ENCODE data around the gene IP6K1. TPM values are rescaled to one million over a fixed set of nuclear protein-coding genes. Genes with fewer than 3 reads are reported as not detected.
A peak's percentile ranks its signal among the peaks of the same experiment; 100 is the strongest.
"Not testable (repeated sequence)": the region's sequence is repeated elsewhere in the genome, so short reads cannot be mapped to it uniquely, and the experiment has no call there.

IP6K1 gene
- total RNA-seq, result 14.8 TPM
- long read RNA-seq, full-length matches to known transcripts, result 7 of 33 reads
- long read RNA-seq, partial matches to known transcripts, result 6 of 33 reads
- long read RNA-seq, other reads (novel, unspliced or antisense), result 20 of 33 reads

DNA sequence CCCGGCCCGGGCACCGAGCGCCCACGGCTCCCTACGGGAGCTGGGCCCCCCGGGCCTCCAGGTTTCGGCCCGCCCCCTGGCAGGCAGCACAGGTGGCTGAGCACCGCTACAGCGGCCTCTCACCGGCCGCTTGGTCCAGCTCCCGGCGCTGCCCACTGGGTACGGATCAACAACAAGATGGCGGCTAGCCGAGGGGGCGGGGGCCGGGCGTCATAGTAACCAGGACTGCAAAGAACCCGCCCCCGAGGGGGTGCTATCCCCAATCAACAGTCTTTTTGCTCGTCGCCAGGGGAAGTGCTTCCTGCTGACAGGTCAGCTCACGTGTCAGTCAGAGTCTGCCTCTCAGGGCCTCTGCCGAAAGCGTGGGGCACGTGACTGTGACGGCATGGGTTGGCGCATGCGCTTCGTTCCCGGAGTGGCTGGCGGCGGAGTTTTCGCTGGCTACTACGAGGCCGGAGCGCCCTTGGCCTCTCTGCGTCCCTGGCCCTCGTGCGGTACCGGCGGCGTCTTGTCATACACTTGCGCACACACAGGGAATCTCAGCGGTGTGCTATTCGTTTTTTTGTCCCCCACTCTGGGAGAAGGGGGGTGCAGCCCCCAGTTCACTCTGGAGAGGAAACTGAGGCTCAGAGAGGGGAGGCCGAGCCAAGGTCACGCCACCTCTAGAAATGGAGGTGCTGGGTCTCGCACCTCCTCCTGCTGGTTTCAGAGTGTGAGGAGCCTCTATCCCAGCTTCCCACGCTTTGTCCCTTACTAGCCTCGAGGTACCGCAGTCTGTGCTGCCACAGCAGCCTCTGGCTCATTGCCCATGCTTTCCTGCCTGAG, at the start of gene IP6K1:
TSS of gene IP6K1 (minus strand) at position 186 of the 825 bp plus-strand sequence. CDS start 38,502 bp downstream, outside the sequence.
- intact Hi-C loops (cut with DNase I), result no loop called here

DNA sequence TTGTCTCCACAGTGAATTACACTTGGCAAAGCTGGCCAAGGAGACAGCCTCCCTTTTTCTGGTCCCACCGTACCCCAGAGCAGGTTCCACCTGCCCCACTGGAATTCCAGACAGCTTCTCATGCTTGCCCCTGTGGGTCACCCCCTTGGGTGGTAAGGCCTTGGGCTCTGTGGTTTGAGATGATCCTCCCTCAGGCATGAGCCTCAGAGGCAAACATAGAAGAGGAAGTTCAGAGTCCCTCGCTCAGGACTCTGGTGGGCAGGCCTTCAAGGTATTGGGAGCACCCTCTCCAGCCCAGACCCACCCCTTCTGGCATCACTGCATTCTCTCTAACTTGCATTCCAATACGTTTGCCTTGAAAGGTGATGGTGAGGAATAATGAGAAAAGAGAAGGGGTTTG, 45.0 kb upstream of the IP6K1 start:
- intact Hi-C loops (cut with DNase I), result no loop called here
- ATAC-seq (ENCODE audit: poor library complexity), result no peak
- DNase-seq, result no peak

More for the DNA sequence above, at the start of gene IP6K1:
- ATAC-seq (ENCODE audit: poor library complexity), result peak; percentile 99
- peak; percentile 100 for DNase-seq

DNA sequence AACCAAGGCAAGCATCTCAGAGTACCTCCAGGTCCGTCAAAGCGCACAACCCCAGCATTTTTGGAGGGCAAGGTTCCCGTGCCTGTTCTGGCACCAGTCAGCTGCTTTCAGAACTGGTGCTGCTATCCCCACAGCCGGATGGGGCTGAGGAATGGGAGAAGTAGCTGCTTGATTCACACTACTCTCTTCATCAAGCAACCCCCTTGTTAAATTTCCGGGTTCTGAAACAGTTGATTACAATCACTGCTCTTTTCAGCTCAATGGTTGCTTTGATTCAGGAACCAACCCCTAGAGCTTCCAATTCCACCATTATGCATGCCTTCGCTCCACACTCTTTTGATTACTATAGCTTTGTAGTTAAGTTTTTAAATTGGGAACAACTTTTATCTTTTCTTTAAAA, 39.7 kb upstream of the IP6K1 start:
- intact Hi-C loops (cut with DNase I), result no loop called here
- ATAC-seq (ENCODE audit: poor library complexity) (no peak), DNase-seq (no peak)

DNA sequence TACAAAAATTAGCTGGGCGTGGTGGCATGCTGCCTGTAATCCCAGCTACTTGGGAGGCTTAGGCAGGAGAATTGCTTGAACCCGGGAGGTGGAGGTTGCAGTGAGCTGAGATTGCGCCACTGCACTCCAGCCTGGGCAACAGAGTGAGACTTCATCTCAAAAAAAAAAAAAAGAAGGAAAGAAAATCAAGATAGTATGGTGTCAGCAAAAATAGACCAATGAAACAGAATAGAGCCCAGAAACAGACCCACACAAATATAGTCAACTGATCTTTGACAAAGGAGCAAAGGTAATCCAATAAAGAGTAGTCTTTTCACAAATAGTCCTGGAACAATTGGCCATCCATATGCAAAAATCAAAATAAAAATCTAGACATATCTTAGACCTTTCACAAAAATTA, 36.8 kb upstream of the IP6K1 start:
- intact Hi-C loops (cut with DNase I); ATAC-seq (ENCODE audit: poor library complexity); DNase-seq: not testable (repeated sequence)

DNA sequence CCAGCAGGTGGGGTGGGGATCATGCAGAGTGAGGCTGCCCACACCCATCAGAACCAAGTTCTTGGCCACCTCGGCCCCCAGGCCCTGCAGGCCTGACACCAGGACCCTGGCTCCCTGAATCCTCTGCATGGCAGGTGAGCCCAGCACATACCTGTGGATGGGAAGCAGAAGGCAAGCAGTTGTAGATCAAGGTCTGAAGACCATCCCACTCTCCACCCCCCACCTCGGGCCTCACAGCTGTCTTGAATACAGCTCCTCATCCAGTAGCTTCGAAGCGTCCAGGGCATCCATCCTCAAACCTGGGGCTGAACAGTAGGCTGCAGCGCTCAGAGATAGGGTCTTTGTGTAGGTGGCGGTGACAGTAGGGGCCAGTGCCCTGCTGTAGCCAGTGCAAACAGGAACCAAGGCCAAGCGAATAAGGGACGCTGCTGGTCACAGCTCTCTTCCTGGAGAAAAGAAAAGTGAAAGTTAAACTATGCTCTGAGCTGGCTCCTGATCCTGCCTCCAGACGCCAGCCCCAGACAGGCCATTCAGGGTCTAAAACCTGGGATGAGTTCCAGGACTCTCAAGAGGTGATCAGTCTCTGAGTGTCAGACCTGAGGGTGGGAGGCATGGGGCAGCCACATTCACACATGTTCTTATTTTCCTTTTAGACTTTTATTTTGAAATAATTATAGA, 27.3 kb upstream of the IP6K1 start, which contains the start of gene UBA7:
TSS of gene UBA7 (minus strand) at position 457 of the 678 bp plus-strand sequence. CDS start at position 291, 166 bp downstream.
- peak; percentile 96 for ATAC-seq (ENCODE audit: poor library complexity)
- peak; percentile 71 for DNase-seq
- intact Hi-C loops (cut with DNase I), result no loop called here

DNA sequence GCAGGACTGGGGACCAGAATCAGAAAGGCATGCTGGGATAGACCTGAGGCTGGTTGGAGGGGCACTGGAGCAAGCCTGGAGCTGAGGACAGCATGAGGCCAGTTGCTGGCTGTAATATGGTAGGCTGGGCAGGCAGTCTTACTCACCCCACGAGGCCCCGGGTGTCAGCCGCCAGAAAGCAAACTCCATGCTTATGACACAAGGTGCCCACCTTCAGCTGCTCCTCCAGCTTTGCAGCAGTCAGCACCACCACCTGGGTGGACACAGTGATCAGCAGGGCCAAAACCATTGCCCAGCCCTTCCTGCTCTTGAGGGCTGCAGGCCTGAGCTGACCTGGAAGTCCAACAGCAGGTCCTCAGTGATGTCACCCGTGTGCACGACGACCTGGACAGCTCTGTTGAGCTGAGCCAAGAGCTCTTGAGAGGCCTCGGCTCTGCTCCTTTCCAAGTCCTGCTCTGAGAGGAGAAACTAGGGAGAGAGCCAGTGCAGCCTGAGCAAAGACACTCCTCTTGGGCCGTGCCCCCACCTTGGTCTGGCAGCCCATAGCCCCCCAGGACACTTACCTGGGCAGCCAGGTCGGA, 26.7 kb upstream of the IP6K1 start:
- intact Hi-C loops (cut with DNase I), result no loop called here
- no peak for DNase-seq
- peak; percentile 70 for ATAC-seq (ENCODE audit: poor library complexity)

DNA sequence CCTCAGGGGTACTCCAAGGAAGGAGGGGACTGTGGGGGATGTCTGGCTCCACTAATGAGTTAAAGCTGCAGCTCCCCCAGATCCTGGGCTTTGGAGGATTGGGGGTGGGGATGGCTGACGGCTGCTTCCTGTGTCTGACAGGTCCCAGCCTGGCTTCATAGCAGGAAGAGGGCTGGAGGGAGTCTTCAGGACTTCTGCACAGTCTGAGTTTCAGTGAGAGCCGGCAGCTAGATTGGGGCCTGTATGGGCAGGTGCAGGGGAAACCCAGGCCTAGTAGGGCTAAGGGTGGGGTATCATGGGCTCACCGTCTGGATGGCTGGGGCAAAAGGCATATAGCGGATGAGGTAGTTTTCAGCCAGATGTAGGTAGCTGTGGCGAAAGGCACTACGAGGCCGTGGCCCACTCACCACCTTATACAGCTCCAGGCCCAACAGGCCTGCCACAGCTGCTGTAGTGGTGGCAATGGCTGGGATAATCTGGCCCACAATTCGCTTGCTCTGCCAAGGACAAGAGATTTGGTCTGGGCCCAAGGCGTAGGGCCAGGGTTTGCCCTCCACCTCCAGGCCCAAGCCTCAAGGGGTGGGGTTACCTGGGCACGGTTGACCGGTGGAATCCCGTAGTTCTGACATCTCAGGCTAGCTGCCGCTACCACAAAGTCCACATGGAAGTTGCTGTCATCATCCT, 21.2 kb upstream of the IP6K1 start:
- no peak for ATAC-seq (ENCODE audit: poor library complexity)

DNA sequence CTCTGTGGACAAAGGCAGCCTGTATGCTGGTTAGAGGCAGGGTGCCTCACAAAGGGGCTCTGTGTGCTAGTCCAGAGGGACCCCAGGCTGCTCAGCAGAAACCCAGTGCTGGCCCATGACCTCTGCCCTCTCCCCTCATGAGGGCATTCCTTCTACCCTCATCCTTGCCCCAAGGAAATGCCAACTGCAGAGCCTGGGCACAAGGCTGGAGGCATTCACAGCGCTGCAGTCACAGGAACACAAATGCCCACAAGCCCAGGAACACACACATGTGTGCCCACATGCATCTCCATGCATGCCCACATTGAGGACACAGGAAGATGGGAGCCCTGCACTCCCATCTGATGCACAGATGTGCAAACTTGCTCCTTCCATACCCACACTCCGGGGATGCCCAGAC, 20.5 kb upstream of the IP6K1 start:
- intact Hi-C loops (cut with DNase I), result no loop called here
- ATAC-seq (ENCODE audit: poor library complexity), result no peak
- DNase-seq, result no peak

More for the DNA sequence above, 21.2 kb upstream of the IP6K1 start:
- intact Hi-C loops (cut with DNase I), result no loop called here
- DNase-seq, result no peak

DNA sequence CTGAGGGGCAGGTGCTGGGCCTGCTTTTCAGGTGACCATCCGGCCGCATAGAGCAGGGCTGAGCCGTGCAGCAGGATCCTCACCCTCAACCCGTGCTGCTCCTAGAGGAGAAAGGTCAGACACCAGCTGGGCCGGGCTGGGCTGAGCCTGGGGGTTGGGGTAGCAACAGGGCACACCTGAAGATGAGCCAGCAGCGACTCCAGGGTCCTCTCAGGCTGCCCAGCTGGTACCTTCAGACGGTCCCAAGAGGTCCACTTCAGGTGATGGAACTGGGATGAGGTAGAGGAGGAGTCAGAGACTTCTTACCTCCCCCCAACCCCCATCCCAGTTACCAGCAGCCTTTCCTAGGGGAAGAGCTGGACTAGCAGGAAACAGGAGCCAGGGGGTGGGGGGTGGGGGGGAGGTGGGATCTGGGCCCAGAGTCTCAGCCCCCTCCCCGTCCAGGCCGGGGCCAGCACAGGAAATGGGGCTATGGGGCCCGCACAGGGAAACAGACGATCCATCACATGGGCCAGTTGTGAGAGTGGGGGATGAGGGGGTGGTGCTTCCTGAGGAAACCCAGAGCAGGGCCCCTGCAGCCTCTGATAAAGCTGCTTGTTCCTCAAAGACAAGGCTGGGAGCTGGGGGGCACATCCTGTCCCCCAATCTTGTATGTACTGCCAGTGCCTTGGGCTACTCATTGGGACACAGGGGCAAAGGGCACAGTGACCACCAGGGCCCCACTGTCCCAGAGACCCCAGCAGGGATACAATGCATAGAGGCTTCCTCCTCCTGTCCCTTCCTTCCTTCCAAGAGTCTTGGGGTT, 19.8 kb upstream of the IP6K1 start:
- peak; percentile 55 for DNase-seq
- ATAC-seq (ENCODE audit: poor library complexity), result no peak
- intact Hi-C loops (cut with DNase I), result no loop called here

DNA sequence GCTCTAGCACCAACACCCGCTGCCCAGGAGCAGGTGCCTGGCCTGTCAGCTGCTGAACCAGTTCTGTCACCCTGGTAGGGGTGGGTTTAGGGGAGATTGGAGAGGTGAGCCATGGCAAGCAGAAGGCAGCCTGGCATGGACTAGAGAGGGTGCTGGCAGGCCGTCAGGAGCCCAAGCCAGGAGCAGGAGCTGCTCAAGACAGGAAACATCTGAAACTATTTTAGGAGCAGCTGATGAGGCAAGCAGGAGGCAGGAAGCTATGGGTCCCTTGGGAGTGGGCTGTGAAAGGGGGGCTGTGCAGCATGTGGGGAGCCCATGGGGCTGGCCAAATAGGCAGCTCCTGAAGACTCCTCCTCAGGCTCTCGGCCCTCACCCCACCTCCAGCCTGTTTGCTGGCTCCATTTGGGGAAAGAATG, 19.0 kb upstream of the IP6K1 start:
- ATAC-seq (ENCODE audit: poor library complexity), result peak; percentile 61
- DNase-seq, result peak; percentile 92
- intact Hi-C loops (cut with DNase I), result no loop called here

DNA sequence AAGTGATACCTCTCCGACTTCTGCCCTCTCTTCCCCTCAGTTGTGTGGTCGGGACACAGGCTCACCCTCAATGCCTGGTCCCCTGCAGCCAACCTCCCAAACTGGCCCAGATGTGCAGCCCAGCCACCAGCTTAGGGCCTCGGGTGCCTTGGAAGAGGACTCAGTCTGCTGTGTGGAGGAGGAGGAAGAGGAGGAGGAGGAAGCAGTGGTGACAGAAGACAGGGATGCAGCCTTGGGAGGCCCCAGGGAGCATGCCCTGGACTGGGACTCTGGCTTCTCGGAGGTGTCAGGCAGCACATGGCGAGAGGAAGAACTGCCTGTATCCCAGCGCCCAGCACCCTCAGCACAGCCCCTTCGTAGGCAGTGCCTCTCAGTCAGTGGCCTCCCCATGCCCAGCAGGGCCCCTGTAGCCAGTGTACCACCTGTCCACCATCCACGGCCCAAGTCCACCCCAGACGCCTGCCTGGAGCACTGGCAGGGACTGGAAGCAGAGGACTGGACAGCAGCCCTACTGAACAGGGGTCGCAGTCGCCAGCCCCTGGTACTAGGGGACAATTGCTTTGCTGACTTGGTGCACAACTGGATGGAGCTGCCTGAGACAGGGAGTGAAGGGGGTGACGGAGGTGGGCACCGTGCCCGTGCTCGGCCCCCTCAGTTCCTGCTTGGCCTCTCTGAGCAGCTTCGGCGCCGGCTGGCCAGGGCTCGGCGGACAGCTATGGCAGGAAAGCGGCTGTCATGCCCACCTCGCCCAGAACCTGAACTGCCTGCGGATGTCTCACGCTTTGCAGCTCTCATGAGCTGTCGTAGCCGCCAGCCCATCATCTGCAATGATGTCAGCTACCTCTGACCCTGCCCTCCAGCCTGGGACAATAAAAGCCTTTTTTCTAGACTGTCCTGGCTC, 18.0 kb upstream of the IP6K1 start:
- DNase-seq (peak; percentile 51), ATAC-seq (ENCODE audit: poor library complexity) (no peak)
- intact Hi-C loops (cut with DNase I), result loop anchor here (5.0 kb wide), 1 partner anchor 98 kb away; the partner anchor contains the start of gene MST1R

DNA sequence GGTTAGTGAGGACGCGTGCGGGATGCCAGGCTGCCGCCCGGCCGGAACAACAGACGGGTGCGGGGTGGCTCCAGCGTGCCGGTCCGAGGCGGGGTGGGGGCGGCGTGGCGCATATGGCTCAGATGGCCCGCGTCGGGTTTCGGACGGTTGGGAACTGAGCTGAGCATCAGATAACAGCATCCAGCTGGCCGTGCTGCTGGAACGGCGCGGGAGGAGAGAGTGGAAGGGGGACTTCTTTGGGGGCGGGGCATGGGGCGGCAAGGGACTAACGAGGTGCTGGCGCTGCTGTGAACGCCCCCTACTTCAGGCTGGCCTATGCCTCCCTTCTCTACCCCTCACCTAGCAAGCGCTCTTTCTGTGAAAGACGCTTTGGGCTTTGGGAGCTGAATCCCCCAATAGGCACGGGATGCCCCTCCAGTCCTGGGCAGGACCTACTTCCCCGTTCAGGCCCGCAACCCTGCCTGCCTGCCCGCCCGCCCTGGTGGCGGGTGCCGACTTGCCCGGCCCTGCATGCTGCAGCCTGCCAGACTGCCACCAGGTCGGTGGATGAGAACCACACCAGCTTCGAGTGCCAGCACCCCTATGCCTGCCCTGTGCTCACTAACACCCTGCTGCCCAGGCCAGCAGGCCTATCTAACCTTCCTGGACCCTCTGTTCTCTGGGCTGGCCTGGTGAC, 17.3 kb upstream of the IP6K1 start:
- ATAC-seq (ENCODE audit: poor library complexity) (no peak), DNase-seq (peak; percentile 53)
- intact Hi-C loops (cut with DNase I), result loop anchor here (5.0 kb wide), 1 partner anchor 99 kb away; the partner anchor contains the start of gene MST1R

DNA sequence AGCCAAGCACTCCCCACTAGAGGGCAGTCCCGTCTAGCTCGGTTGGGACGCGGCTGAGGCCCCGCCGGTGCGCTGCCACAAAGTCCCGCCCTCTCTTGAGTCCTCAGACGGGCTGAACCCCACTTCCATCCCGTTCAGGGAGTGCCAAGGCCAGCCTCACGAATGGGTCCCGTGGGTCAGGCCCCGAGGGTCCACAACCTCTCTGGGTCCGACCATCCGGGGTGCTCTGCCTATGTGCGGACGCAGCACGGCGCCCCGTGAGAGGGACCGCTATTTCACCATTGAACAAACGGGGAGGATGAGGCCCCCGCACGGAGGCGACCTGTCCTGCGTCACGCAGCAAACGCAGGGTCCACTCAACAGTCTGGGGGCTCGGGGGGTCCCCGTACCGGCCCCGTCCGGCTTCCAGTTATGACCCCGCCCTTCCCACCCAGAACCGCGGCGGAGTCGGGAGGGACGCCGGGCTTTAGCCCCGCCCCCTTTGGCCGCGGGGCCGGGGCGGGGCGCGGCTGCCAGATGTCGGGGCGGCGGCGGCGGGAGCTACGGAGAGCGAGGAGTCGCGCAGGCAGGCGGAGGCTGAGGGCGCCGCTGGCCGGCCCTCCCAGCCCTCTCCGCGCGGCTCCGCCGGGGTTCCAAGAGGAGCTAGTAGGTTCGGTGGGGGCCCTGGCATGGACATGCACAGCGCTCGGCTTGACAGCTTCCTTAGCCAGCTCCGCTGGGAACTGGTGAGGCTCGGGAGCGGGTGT, 16.6 kb upstream of the IP6K1 start, which contains the start of gene INKA1:
TSS of gene INKA1 (plus strand) at position 543 of the 746 bp plus-strand sequence. CDS start at position 675, 132 bp downstream.
- intact Hi-C loops (cut with DNase I), result loop anchor here (1.0 to 5.0 kb wide), 2 partner anchors 36 to 99 kb away; partner anchors contain the start of gene MST1R

DNA sequence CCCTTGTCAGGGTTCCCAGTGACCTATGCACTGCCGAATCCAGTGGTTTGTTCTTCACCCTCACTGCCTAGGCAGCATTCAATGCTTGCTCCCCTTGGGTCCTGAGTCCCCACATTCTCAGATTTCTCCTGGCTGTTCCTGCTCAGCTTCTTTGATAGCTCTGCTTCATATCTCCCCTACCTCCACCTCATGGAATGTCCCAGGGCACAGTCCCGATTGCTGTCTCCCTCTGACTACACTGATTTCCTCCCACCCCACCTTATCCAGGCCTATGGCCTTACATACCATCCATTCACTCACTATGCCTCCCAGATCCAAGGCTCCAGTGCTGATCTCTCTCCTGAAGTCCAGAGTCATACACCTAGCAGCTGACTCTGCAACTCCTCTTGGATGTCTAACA, 14.8 kb upstream of the IP6K1 start:
- no peak for DNase-seq
- ATAC-seq (ENCODE audit: poor library complexity), result no peak
- intact Hi-C loops (cut with DNase I), result loop anchor here (5.0 kb wide), 1 partner anchor 101 kb away; the partner anchor contains the start of gene MST1R

More for the DNA sequence above, 16.6 kb upstream of the IP6K1 start, which contains the start of gene INKA1:
- DNase-seq, result peak; percentile 95
- ATAC-seq (ENCODE audit: poor library complexity), result peak; percentile 89

DNA sequence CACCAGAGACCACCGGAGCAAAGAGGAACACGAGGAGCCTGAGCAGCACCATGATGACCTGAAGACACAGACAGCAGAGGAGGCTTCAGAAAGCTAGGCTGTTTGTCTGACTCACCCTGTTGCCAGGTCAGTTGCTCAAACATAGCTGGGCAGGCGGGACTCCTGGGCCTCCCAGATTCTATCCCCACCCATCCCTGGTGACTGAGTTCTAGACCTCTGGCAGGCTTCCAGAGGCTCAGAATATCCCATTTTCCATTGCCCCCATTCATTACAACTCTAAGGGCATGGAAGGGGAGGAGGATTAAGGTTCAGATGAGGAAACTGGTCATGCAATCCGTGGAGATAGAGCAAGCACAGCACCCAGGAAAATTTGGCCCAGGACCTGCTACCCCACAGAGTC, 13.4 kb upstream of the IP6K1 start, which contains the start of gene CDHR4:
TSS of gene CDHR4 (minus strand) at position 113 of the 400 bp plus-strand sequence. CDS start at position 52, 61 bp downstream.
- ATAC-seq (ENCODE audit: poor library complexity) (no peak), DNase-seq (peak; percentile 54)
- intact Hi-C loops (cut with DNase I), result loop anchor here (5.0 kb wide), 1 partner anchor 103 kb away; the partner anchor contains the start of gene MST1R
